Transverse colon (tissue), 4 donors: ENCODE data around the gene DCAF8. TPM values are rescaled to one million over a fixed set of nuclear protein-coding genes. Genes with fewer than 3 reads are reported as not detected.

ENCODE experiments used
- DNase-seq: peaks from one replicate; pipeline ENCODE4 v3.0.0-alpha.2; 2019
- H3K27ac ChIP-seq, 4 donors: fragments of 200-600 bp; sonication (generic); 2 replicates each; pipeline ENCODE4 v1.5.1; 2016 to 2018; ENCODE audit warnings: inconsistent platforms in 4 of 4
- H3K27me3 ChIP-seq: fragments of 200-600 bp; sonication (generic); 2 replicates; pipeline ENCODE4 v1.5.1; 2017; ENCODE audit warnings: inconsistent platforms
- H3K36me3 ChIP-seq, 4 donors: fragments of 200-600 bp; sonication (generic); 2 replicates each; pipeline ENCODE4 v1.5.1; 2017 to 2019; ENCODE audit warnings: inconsistent platforms in 4 of 4
- H3K4me1 ChIP-seq, 4 donors: fragments of 200-600 bp; sonication (generic); 2 replicates each; pipeline ENCODE4 v1.5.1; 2017 to 2020; ENCODE audit warnings: inconsistent platforms in 4 of 4
- H3K4me3 ChIP-seq, 4 donors: fragments of 200-600 bp; sonication (generic); 1 replicate in 1 of 4; 2 replicates in 3 of 4; pipeline versions ENCODE4 v1.5.1 to v1.6.1; 2017 to 2019; ENCODE audit warnings: inconsistent platforms in 4 of 4
- H3K9me3 ChIP-seq, 2 donors: fragments of 200-600 bp; sonication (generic); 2 replicates each; pipeline ENCODE4 v1.5.1; 2017 to 2019; ENCODE audit warnings: inconsistent platforms in 2 of 2
- EP300 ChIP-seq: sonication (generic); formaldehyde crosslinking; IDR thresholded peaks from one replicate; pipeline ENCODE4 v1.6.1; 2017; ENCODE audit warnings: antibody characterized with exemption, low read depth
- POLR2A ChIP-seq: fragments of 450-650 bp; IDR thresholded peaks from one replicate; pipeline ENCODE4 v1.6.1; 2016; ENCODE audit warnings: antibody characterized with exemption, mild to moderate bottlenecking, moderate library complexity
- POLR2AphosphoS5 ChIP-seq, 3 donors: sonication (generic); formaldehyde crosslinking; IDR thresholded peaks; one replicate each; pipeline ENCODE4 v1.6.1; 2016; ENCODE audit warnings: antibody characterized with exemption in 3 of 3
- WGBS, 2 donors: methylation state at CpG; one replicate each; pipeline ENCODE4 v1.1.5; 2018; ENCODE audit warnings: low coverage in 1 of 2; 5-methylcytosine and 5-hydroxymethylcytosine counted together
- in situ Hi-C, 4 donors: fragments of 200-750 bp; cut with MboI; loops; one replicate each; pipeline versions ENCODE4 v1.15.0 to v1.15.1; 2017; ENCODE audit warnings: low sequenced_read_pairs in 3 of 4, low pct_ligation_motif_present in 1 of 4, low pct_unique_long_range_greater_than_20kb in 1 of 4
- intact Hi-C: fragments of 100-400 bp; cut with DNase I; formaldehyde crosslinking; loops from one replicate; pipeline ENCODE4 v1.15.1; 2023; ENCODE audit warnings: low total_unique reads
- total RNA-seq, 4 donors: library from RNA; depleted of rRNA; stranded (reverse); fragments of >200 nt; gene quantifications; one replicate each; pipeline ENCODE4 v1.1.0, GENCODE V29; 2016
- TF ChIP-seq, protein P1 (sequence below), 5 experiments: fragments of 200-600 bp in 3 of 5; fragments of 450-650 bp in 2 of 5; sonication (generic) in 3 of 5; IDR thresholded peaks; 1 replicate in 2 of 5; 2 replicates in 3 of 5; pipeline ENCODE4 v1.5.1; 2016 to 2017; ENCODE audit warnings: antibody characterized with exemption in 5 of 5, inconsistent platforms in 3 of 5, mild to moderate bottlenecking in 2 of 5, moderate library complexity in 1 of 5

Gene DCAF8
- total RNA-seq, 4 donors from 2014 or later = 128 to 279 (median 137) TPM

DNA sequence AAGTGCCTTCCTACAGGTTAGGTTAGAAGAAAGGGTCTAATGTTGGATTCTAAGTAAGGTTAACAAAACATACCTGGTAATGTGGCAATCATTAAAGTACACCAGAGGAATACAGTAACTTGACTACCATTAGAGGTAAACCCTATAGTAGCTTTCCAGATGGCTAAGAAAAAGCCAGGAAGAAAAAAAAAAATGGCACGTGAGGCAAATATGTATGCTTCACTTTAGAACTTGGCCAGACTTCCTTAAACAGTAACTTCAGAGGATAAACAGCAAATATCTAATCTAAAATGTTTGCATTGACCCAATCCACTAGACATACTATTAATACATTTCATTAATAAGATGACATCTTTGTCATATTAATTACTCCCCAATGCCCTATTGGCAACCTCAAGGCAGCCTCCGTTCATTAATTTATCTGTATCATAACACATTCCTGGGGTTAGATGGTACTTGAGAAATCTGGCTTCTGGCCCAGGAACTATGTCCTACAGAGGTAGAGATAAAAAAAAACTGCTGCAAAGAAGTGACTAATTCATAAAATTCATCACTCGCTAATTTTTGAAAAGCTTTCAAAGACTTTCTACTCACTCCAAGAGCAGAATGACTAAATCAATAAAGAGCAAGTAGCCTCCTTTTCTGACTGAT lies 5.8 kb downstream of the DCAF8 start:
- DNase-seq = no peak
- Histone ChIP-seq H3K36me3 (no peaks in the 10 kb centered on the region), H3K4me3 (no peak overlapping the region), H3K27ac (peak overlapping the region in 1 of 4 donors; percentile 9), H3K4me1 (peaks cover 12 to 64% (median 23%) of the 10 kb centered on the region in 4 donors), H3K27me3 (no peaks in the 10 kb centered on the region), H3K9me3 (no peaks in the 10 kb centered on the region)
- intact Hi-C loops (no loop called here), in situ Hi-C loops (loop anchor here in 1 of 4 donors (10.0 kb wide), 1 partner anchor 62 kb away; the partner anchor contains the start of gene CASQ1)
- TF ChIP-seq POLR2A (no peak), EP300 (no peak), POLR2AphosphoS5 (IDR thresholded peaks at IDR 0.05) (no peak)
- TF ChIP-seq, protein P1, sequence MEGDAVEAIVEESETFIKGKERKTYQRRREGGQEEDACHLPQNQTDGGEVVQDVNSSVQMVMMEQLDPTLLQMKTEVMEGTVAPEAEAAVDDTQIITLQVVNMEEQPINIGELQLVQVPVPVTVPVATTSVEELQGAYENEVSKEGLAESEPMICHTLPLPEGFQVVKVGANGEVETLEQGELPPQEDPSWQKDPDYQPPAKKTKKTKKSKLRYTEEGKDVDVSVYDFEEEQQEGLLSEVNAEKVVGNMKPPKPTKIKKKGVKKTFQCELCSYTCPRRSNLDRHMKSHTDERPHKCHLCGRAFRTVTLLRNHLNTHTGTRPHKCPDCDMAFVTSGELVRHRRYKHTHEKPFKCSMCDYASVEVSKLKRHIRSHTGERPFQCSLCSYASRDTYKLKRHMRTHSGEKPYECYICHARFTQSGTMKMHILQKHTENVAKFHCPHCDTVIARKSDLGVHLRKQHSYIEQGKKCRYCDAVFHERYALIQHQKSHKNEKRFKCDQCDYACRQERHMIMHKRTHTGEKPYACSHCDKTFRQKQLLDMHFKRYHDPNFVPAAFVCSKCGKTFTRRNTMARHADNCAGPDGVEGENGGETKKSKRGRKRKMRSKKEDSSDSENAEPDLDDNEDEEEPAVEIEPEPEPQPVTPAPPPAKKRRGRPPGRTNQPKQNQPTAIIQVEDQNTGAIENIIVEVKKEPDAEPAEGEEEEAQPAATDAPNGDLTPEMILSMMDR (IDR thresholded peaks at IDR 0.05) = no peak
- WGBS, 2 donors = 46 to 53% methylated on average over 3 of the region's 3 CpGs

DNA sequence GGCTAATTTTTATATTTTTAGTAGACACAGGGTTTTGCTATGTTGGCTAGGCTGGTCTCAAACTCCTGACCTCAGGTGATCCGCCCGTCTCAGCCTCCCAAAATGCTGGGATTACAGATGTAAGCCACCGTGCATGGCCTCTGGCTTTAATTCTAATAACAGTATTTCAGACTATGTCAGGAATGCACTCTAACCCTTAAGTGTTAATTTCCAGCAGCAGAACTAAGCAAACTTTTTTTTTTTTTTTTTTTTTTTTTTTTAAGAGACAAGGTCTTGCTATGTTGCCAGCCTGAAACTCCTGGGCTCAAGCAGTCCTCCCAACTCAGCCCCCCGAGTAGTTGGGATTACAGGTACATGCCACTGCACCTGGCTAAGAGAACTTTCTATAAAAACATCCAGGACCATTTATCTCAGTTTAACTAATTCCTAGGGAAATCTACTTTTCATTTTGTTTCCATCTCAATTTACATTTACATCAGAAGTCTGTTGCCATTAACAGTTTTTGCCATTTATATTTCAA lies 6.5 kb downstream of the DCAF8 start:
- in situ Hi-C loops (loop anchor here in 1 of 4 donors (10.0 kb wide), 1 partner anchor 61 kb away; the partner anchor contains the start of gene CASQ1), intact Hi-C loops (no loop called here)
- Histone ChIP-seq H3K36me3 (no peaks in the 10 kb centered on the region), H3K27ac (no peak overlapping the region), H3K4me1 (peaks cover 12 to 65% (median 17%) of the 10 kb centered on the region in 4 donors), H3K27me3 (no peaks in the 10 kb centered on the region), H3K4me3 (no peak overlapping the region), H3K9me3 (no peaks in the 10 kb centered on the region)
- TF ChIP-seq POLR2AphosphoS5 (IDR thresholded peaks at IDR 0.05) = no peak
- TF ChIP-seq POLR2A = no peak
- TF ChIP-seq EP300 = no peak
- TF ChIP-seq, protein P1 (IDR thresholded peaks at IDR 0.05) = no peak
- DNase-seq = no peak
- 85 to 100% methylated on average over 4 of the region's 4 CpGs for whole genome bisulfite sequencing, 2 donors

DNA sequence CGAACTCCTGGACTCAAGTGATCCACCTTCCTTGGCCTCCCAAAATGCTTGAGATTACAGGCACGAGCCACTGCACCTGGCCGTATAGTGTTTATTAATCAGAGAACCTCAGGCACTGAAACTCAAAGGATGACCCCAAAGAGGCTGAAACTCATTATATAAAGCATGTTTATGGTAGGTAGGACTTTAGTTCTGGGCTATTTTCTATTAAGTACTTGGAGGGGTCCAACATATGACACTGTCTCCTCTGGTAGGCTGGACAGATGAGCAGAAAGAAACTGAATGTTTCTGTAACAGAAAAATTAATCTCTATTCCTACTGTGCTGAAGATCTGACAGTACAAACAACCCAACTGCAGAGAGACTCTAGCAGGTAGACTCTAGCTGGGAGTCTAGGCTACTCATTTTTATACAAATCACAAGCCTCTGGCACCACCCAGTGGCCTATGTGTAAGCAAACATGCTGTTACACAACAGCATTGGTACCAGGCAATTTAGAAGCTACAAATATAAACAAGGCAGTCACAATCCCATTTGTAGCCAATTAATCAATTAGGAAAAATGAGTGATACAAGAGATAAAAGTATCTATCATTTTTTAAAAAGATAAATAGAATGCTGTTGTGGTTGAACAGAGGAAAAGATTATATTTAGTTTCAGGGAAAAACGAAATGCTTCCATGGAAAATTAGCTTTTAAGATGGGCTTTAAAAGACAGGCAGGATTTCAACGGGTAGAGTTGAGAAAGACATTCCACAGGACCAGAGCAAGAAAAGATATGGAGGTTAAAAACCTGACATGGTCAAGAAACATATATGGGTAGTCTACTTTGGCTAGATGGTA lies 10.4 kb downstream of the DCAF8 start:
- Histone ChIP-seq H3K36me3 (no peaks in the 10 kb centered on the region), H3K27me3 (no peaks in the 10 kb centered on the region), H3K9me3 (no peaks in the 10 kb centered on the region), H3K4me3 (no peak overlapping the region), H3K4me1 (peaks cover 5 to 31% (median 7%) of the 10 kb centered on the region in 4 donors), H3K27ac (peak overlapping the region in 2 of 4 donors; percentile 23 to 43)
- intact Hi-C loops (loop anchor here (5.0 kb wide), 1 partner anchor 55 kb away; no protein-coding TSS in a partner anchor), in situ Hi-C loops (loop anchor here in 1 of 4 donors (10.0 kb wide), 1 partner anchor 57 kb away; the partner anchor contains the start of gene CASQ1)
- DNase-seq = peak; percentile 67
- TF ChIP-seq POLR2A = no peak
- TF ChIP-seq, protein P1 (IDR thresholded peaks at IDR 0.05) = peak; percentile 60 to 72 (median 63)
- 68 to 73% methylated on average over 4 to 5 of the region's 5 CpGs for WGBS, 2 donors

DNA sequence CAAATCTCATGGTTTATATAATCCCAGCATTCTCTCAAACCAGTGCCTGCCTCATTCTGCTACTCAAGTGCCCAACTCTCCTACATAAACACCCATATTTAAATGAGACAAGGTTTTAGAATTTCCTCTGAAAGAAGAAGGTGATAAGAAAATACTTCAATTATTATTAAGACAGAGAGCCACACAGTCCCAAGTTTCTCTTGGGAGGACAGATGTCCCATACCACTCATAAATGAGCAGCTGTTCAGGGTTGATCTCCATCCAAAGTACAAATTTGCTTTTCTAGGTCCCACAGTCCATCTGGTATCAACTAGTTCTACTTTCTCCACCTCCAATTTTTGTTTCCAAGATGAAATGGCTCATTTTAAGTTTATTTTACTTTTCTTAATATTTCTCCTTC lies 11.3 kb downstream of the DCAF8 start:
- intact Hi-C loops = loop anchor here (5.0 kb wide), 1 partner anchor 54 kb away; no protein-coding TSS in a partner anchor
- TF ChIP-seq POLR2AphosphoS5 (IDR thresholded peaks at IDR 0.05) = no peak
- TF ChIP-seq, protein P1 (IDR thresholded peaks at IDR 0.05) = no peak
- TF ChIP-seq EP300 = no peak
- TF ChIP-seq POLR2A = no peak
- Histone ChIP-seq H3K4me1 (peaks cover 0 to 22% (median under 1%) of the 10 kb centered on the region in 4 donors), H3K4me3 (no peak overlapping the region), H3K9me3 (no peaks in the 10 kb centered on the region), H3K27me3 (no peaks in the 10 kb centered on the region), H3K27ac (peak overlapping the region in 3 of 4 donors; percentile 14 to 43 (median 21)), H3K36me3 (no peaks in the 10 kb centered on the region)
- in situ Hi-C loops = loop anchor here in 1 of 4 donors (10.0 kb wide), 1 partner anchor 56 kb away; the partner anchor contains the start of gene CASQ1
- DNase-seq = no peak
